Endodermal cell (in vitro differentiated cells): ENCODE measurements around the gene GRIPAP1. TPM values are rescaled to one million over a fixed set of nuclear protein-coding genes. Genes with fewer than 3 reads are reported as not detected.
A peak's percentile ranks its signal among the peaks of the same experiment; 100 is the strongest.

Experiments
- DNase-seq: peaks from one replicate; pipeline ENCODE4 v3.0.0-alpha.2; 2017
- H3K27ac ChIP-seq: 2 replicates; pipeline ENCODE4 v1.5.1; 2013; ENCODE audit warnings: mild to moderate bottlenecking, low read depth, low read length, moderate library complexity
- H3K27me3 ChIP-seq: 2 replicates; pipeline ENCODE4 v1.6.1; 2013; ENCODE audit warnings: mild to moderate bottlenecking, low read length, moderate library complexity; ENCODE audit not compliant: insufficient read depth, control insufficient read depth, poor library complexity, severe bottlenecking
- H3K36me3 ChIP-seq: 2 replicates; pipeline ENCODE4 v1.7.0; 2013; ENCODE audit warnings: mild to moderate bottlenecking, low read length, moderate library complexity; ENCODE audit not compliant: control insufficient read depth, insufficient read depth
- H3K4me1 ChIP-seq: one replicate; pipeline ENCODE4 v1.7.0; 2013; ENCODE audit warnings: low read length; ENCODE audit not compliant: control insufficient read depth, insufficient read depth
- H3K4me3 ChIP-seq: 2 replicates; pipeline ENCODE4 v1.5.1; 2013; ENCODE audit warnings: mild to moderate bottlenecking, low read length, moderate library complexity
- H3K9ac ChIP-seq: 2 replicates; pipeline ENCODE4 v1.6.1; 2013; ENCODE audit warnings: mild to moderate bottlenecking, low read length, moderate library complexity; ENCODE audit not compliant: poor library complexity, severe bottlenecking; ENCODE audit errors: extremely low read depth
- H3K9me3 ChIP-seq: 2 replicates; pipeline ENCODE4 v1.6.1; 2013; ENCODE audit warnings: mild to moderate bottlenecking, low read length, moderate library complexity; ENCODE audit not compliant: control insufficient read depth
- H3K27ac Mint-ChIP-seq: 2 replicates; pipeline ENCODE4 v1.8.0; 2020; ENCODE audit warnings: mixed read lengths
- H3K27me3 Mint-ChIP-seq: 2 replicates; pipeline ENCODE4 v1.8.0; 2021; ENCODE audit warnings: mild to moderate bottlenecking, mixed read lengths; ENCODE audit not compliant: insufficient read depth
- H3K36me3 Mint-ChIP-seq: 2 replicates; pipeline ENCODE4 v1.8.0; 2020; ENCODE audit warnings: low read depth, mixed read lengths
- H3K4me1 Mint-ChIP-seq: 2 replicates; pipeline ENCODE4 v1.8.0; 2020; ENCODE audit warnings: mixed read lengths
- H3K4me3 Mint-ChIP-seq: 2 replicates; pipeline ENCODE4 v1.8.0; 2020; ENCODE audit warnings: mild to moderate bottlenecking, moderate library complexity, mixed read lengths
- H3K9me3 Mint-ChIP-seq: 2 replicates; pipeline ENCODE4 v1.8.0; 2020; ENCODE audit warnings: mild to moderate bottlenecking, mixed read lengths
- WGBS, 2 experiments: methylation state at CpG; one replicate each; pipeline versions ENCODE4 v1.1.5 to v1.1.7; 2013; ENCODE audit warnings: missing lambda C conversion rate in 2 of 2, mixed read lengths in 1 of 2; ENCODE audit not compliant: insufficient coverage in 1 of 2, insufficient read length in 1 of 2; 5-methylcytosine and 5-hydroxymethylcytosine counted together
- total RNA-seq, 2 donors: library from RNA; stranded (reverse); fragmentation: NEBNext Ultra II Directional in 1 of 2; extraction: Animal tissue kit (Norgen Biotek cat#: 25700) in 1 of 2; gene quantifications; 2 replicates in 1 of 2; 3 replicates in 1 of 2; pipeline ENCODE4 v1.2.1, GENCODE V29; 2021
- TF ChIP-seq, protein P1 (sequence below): fragments of 200-600 bp; sonication (generic); conservative IDR thresholded peaks from 2 replicates; pipeline ENCODE4 v1.5.0; 2021; ENCODE audit warnings: antibody characterized with exemption, mild to moderate bottlenecking

GRIPAP1 gene
- total RNA-seq, 2 donors from 2014 or later: 55.9 to 63.1 TPM

DNA sequence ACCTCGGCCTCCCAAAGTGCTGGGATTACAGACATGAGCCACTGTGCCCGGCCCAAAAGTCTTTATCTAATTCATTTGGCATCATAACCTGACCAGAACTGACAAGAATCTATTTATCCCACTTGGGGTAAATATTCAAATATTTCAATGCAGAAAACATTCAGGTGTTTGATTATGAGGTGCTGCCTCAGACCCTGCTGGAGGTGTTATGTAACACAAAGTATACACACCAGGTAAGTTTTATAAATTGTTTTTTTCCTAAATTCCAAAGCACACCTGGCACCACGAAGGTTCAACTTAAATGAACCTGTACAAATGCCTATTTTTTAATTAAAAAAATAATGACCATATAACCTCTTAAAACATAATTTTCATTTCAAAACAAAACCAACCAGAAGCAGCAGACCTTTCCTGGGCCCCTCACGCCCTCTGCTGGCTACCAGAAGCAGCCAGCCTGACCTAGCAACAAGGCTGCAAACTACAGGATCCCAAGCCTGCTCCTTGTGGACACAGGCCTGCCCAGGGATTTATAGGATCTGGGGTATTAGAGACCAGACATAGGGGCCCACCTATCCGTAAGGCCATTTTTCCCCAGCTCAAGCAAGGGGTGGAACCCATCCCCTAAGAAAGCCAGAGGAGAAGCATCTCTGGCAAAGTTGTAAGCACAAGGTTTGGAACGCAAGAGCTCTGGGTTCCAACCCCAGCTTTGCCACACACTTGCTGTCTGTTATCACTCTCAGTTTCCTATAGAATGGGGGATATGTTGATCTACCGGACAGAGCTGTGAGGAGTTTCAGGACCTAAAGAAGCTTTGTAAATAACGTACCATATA, 56.3 kb downstream of the GRIPAP1 start:
- peaks cover 46% of the 10 kb centered on the region for H3K9me3 Mint-ChIP-seq
- H3K27ac Mint-ChIP-seq: peak overlapping the region; percentile 84
- no peaks in the 10 kb centered on the region for H3K27me3 Mint-ChIP-seq
- H3K9ac ChIP-seq: no peak overlapping the region
- peaks cover 23% of the 10 kb centered on the region for H3K36me3 Mint-ChIP-seq
- peak; percentile 80 for DNase-seq
- H3K4me1 Mint-ChIP-seq: peaks cover 2% of the 10 kb centered on the region
- no peaks in the 10 kb centered on the region for H3K4me1 ChIP-seq
- no peaks in the 10 kb centered on the region for H3K9me3 ChIP-seq
- H3K27ac ChIP-seq: no peak overlapping the region
- H3K4me3 Mint-ChIP-seq: no peak overlapping the region
- TF ChIP-seq, protein P1, sequence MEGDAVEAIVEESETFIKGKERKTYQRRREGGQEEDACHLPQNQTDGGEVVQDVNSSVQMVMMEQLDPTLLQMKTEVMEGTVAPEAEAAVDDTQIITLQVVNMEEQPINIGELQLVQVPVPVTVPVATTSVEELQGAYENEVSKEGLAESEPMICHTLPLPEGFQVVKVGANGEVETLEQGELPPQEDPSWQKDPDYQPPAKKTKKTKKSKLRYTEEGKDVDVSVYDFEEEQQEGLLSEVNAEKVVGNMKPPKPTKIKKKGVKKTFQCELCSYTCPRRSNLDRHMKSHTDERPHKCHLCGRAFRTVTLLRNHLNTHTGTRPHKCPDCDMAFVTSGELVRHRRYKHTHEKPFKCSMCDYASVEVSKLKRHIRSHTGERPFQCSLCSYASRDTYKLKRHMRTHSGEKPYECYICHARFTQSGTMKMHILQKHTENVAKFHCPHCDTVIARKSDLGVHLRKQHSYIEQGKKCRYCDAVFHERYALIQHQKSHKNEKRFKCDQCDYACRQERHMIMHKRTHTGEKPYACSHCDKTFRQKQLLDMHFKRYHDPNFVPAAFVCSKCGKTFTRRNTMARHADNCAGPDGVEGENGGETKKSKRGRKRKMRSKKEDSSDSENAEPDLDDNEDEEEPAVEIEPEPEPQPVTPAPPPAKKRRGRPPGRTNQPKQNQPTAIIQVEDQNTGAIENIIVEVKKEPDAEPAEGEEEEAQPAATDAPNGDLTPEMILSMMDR: peak; percentile 88
- 66 to 100% methylated on average over 1 to 8 of the region's 8 CpGs for whole genome bisulfite sequencing, 2 experiments
- no peak overlapping the region for H3K4me3 ChIP-seq
- no peaks in the 10 kb centered on the region for H3K27me3 ChIP-seq
- H3K36me3 ChIP-seq: peaks cover 10% of the 10 kb centered on the region

DNA sequence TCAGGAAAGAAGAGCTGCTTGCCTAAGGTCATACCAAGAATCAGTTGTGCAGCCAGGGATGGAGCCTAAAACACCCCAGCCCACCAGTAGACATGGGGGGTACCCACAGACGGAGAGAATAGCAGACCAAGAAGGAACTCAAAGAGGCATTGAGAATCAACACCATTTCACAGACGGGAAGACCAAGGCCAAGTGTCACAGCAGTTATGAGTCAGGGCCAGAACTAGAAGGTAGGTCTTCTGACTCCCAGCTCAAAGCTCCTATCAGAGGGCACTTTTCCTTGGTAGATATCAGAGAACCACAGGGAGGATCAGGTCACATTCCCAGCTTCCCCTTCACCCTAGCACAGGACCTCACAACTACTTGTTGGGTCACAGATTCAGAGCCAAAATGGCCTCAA, 59.2 kb downstream of the GRIPAP1 start:
- Mint-ChIP-seq H3K4me1 (peaks cover 3% of the 10 kb centered on the region), H3K27me3 (no peaks in the 10 kb centered on the region), H3K27ac (no peak overlapping the region), H3K36me3 (peaks cover 36% of the 10 kb centered on the region), H3K9me3 (peaks cover 58% of the 10 kb centered on the region), H3K4me3 (no peak overlapping the region)
- no peaks in the 10 kb centered on the region for H3K27me3 ChIP-seq
- no peak overlapping the region for H3K27ac ChIP-seq
- WGBS, 2 experiments: 86 to 94% methylated on average over 1 to 2 of the region's 2 CpGs
- DNase-seq: no peak
- no peak overlapping the region for H3K9ac ChIP-seq
- H3K4me1 ChIP-seq: no peaks in the 10 kb centered on the region
- H3K36me3 ChIP-seq: peaks cover 28% of the 10 kb centered on the region
- H3K9me3 ChIP-seq: no peaks in the 10 kb centered on the region
- no peak overlapping the region for H3K4me3 ChIP-seq
- TF ChIP-seq, protein P1: no peak

DNA sequence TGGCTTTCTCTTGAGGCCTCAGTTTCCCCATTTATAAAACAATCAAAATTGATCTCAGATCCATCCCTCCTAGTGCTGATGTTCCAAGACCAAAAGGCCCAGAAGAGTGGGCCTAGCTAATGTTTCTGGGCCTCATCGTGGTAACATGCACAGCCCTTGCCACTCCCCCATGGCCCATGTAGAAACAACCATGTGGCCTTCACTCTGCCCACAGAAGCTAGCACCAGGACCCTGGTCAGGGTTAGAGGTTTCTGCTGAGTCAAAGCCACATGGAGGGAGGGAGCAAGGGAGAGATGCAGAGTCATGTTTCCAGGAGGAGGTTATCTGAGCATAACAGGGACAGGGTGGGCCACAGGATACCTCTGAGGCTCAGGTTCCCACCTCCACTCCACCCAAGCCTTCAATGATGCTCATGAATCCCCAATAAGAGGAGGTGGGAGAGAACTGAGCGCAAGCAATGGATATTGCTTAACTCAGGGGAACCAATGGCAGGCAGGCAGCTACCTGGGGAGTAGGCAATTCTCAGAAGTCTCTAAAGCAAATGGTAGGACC, 61.6 kb downstream of the GRIPAP1 start:
- no peak overlapping the region for H3K27ac ChIP-seq
- H3K27me3 ChIP-seq: no peaks in the 10 kb centered on the region
- peaks cover 28% of the 10 kb centered on the region for H3K36me3 ChIP-seq
- no peak overlapping the region for H3K9ac ChIP-seq
- TF ChIP-seq, protein P1: no peak
- Mint-ChIP-seq H3K9me3 (peaks cover 62% of the 10 kb centered on the region), H3K27me3 (no peaks in the 10 kb centered on the region), H3K4me1 (peaks cover 16% of the 10 kb centered on the region), H3K4me3 (no peak overlapping the region), H3K36me3 (peaks cover 40% of the 10 kb centered on the region), H3K27ac (no peak overlapping the region)
- no peak for DNase-seq
- no peaks in the 10 kb centered on the region for H3K9me3 ChIP-seq
- H3K4me3 ChIP-seq: no peak overlapping the region
- WGBS, 2 experiments: 92% methylated on average over 2 of the region's 2 CpGs; no CpG with 5 or more reads in 1 of the 2 experiments
- H3K4me1 ChIP-seq: peaks cover 3% of the 10 kb centered on the region
